Measurements from ENCODE around the gene AREG.

DNA sequence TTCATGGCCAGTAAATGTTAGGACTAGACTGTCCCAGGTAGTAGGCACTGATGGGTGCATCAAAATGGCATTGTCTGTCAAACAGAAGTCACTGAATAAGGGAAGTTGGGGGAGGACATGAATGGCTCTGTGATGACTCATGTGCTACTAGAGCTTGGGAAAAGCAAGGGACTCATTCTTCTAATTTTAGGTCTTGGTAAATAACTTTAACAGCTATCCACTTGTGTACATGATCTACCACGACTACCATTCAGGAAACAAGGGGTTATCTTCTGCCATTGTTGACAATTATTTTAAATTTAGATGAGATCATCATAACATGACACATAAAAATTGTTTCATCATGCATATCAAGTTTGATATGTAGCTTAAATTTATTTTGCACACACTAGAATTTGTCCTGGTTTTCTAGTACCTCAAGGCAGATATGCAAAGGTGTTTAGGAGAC lies 6.3 kb downstream of the AREG start:
- TF ChIP-seq, protein P1, sequence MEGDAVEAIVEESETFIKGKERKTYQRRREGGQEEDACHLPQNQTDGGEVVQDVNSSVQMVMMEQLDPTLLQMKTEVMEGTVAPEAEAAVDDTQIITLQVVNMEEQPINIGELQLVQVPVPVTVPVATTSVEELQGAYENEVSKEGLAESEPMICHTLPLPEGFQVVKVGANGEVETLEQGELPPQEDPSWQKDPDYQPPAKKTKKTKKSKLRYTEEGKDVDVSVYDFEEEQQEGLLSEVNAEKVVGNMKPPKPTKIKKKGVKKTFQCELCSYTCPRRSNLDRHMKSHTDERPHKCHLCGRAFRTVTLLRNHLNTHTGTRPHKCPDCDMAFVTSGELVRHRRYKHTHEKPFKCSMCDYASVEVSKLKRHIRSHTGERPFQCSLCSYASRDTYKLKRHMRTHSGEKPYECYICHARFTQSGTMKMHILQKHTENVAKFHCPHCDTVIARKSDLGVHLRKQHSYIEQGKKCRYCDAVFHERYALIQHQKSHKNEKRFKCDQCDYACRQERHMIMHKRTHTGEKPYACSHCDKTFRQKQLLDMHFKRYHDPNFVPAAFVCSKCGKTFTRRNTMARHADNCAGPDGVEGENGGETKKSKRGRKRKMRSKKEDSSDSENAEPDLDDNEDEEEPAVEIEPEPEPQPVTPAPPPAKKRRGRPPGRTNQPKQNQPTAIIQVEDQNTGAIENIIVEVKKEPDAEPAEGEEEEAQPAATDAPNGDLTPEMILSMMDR (IDR thresholded peaks at IDR 0.05; ENCODE audit: low read length), result no peak
- TF ChIP-seq EZH2 (optimal IDR thresholded peaks at IDR 0.05; ENCODE audit: low read depth, low read length), result no peak
- TF ChIP-seq EZH2phosphoT487 (IDR thresholded peaks at IDR 0.05; ENCODE audit: low read length), result no peak
